ENCODE measurements around the gene IRF4.
A peak's percentile ranks its signal among the peaks of the same experiment; 100 is the strongest.

IRF4 gene

GRCh38 chr6:391559-392440, at the start of gene IRF4:
TSS of gene IRF4 (plus strand) at chr6:391752. CDS start at chr6:393153, 1,401 bp downstream.
- Histone ChIP-seq H3K27ac (ENCODE audit: low read length) (peak within 1 kb of the TSS; percentile 95), H3K4me3 (ENCODE audit: low read length) (peak within 1 kb of the TSS; percentile 96), H3K9ac (ENCODE audit: low read length) (peak within 1 kb of the TSS; percentile 100), H3K4me2 (ENCODE audit: low read length) (peak within 1 kb of the TSS; percentile 92), H3K36me3 (replicated peaks; ENCODE audit: low read depth, low read length) (peaks cover 48% of the 10 kb centered on the region), H3K27me3 (ENCODE audit: low read depth, low read length) (no peaks in the 10 kb centered on the region), H2AFZ (ENCODE audit: low read depth, low read length) (no peak within 1 kb of the TSS), H3K79me2 (ENCODE audit: low read length) (peaks cover 70% of the 10 kb centered on the region), H3K9me3 (ENCODE audit: insufficient read depth, low read length) (no peaks in the 10 kb centered on the region), H4K20me1 (ENCODE audit: insufficient read depth, low read length) (peaks cover 49% of the 10 kb centered on the region), H3K4me1 (ENCODE audit: low read length) (peaks cover 50% of the 10 kb centered on the region)
- TF ChIP-seq CTCF (IDR thresholded peaks at IDR 0.05; ENCODE audit: low read depth, low read length): no peak

- Histone ChIP-seq H3K27ac (ENCODE audit: low read length) (no peak overlapping the region), H3K27me3 (ENCODE audit: low read depth, low read length) (peaks cover 13% of the 10 kb centered on the region; the same call in 1 of the 2 replicates), H2AFZ (ENCODE audit: low read depth, low read length) (no peak overlapping the region), H3K4me1 (ENCODE audit: low read length) (peaks cover 47% of the 10 kb centered on the region), H3K36me3 (replicated peaks; ENCODE audit: low read depth, low read length) (peaks cover 52% of the 10 kb centered on the region), H3K4me2 (ENCODE audit: low read length) (peak overlapping the region; percentile 54), H4K20me1 (ENCODE audit: insufficient read depth, low read length) (peaks cover 86% of the 10 kb centered on the region), H3K79me2 (ENCODE audit: low read length) (peaks cover 47% of the 10 kb centered on the region), H3K9me3 (ENCODE audit: insufficient read depth, low read length) (no peaks in the 10 kb centered on the region), H3K4me3 (ENCODE audit: low read length) (peak overlapping the region; percentile 10), H3K9ac (ENCODE audit: low read length) (no peak overlapping the region)
- no peak for TF ChIP-seq EZH2phosphoT487 (IDR thresholded peaks at IDR 0.05; ENCODE audit: low read depth)
- no peak for TF ChIP-seq CTCF (IDR thresholded peaks at IDR 0.05; ENCODE audit: low read depth, low read length)
These were observed 49.4 kb upstream of the IRF4 start for GRCh38 chr6:341914-342831.

- Histone ChIP-seq H3K9me3 (ENCODE audit: insufficient read depth, low read length) (no peaks in the 10 kb centered on the region), H3K79me2 (ENCODE audit: low read length) (peaks cover 45% of the 10 kb centered on the region), H3K4me1 (ENCODE audit: low read length) (peaks cover 53% of the 10 kb centered on the region), H3K4me3 (ENCODE audit: low read length) (no peak overlapping the region), H3K27me3 (ENCODE audit: low read depth, low read length) (peaks cover 11% of the 10 kb centered on the region; the same call in 1 of the 2 replicates), H3K36me3 (replicated peaks; ENCODE audit: low read depth, low read length) (peaks cover 53% of the 10 kb centered on the region), H2AFZ (ENCODE audit: low read depth, low read length) (no peak overlapping the region), H3K4me2 (ENCODE audit: low read length) (no peak overlapping the region), H3K27ac (ENCODE audit: low read length) (no peak overlapping the region), H4K20me1 (ENCODE audit: insufficient read depth, low read length) (peaks cover 86% of the 10 kb centered on the region), H3K9ac (ENCODE audit: low read length) (no peak overlapping the region)
- TF ChIP-seq EZH2phosphoT487 (IDR thresholded peaks at IDR 0.05; ENCODE audit: low read depth) (no peak), CTCF (IDR thresholded peaks at IDR 0.05; ENCODE audit: low read depth, low read length) (no peak)
These were observed 48.7 kb upstream of the IRF4 start for GRCh38 chr6:342832-343179.

Data from OCI-LY3 (cell line).